GM23338 (cell line): ENCODE measurements around the gene FNDC11. TPM values are rescaled to one million over a fixed set of nuclear protein-coding genes. Genes with fewer than 3 reads are reported as not detected.

Experiments
- ATAC-seq: fragments of 200-7000 bp; cut with Tn5 transposase; 3 replicates; pipeline ENCODE4 v1.9.1; 2020
- DNase-seq: peaks from one replicate; pipeline ENCODE4 v3.0.0-alpha.2; 2015; ENCODE audit warnings: low spot score
- H2AFZ ChIP-seq: fragments of 200-600 bp; sonication (generic); 2 replicates; pipeline ENCODE4 v1.8.0; 2016; ENCODE audit warnings: antibody characterized with exemption, mild to moderate bottlenecking, moderate library complexity
- H3F3A ChIP-seq: fragments of 200-600 bp; sonication (generic); replicated peaks from 2 replicates; pipeline ENCODE4 v1.8.0; 2017; ENCODE audit warnings: antibody characterized with exemption, mixed run types, low read depth
- H3K27ac ChIP-seq: fragments of 200-600 bp; sonication (generic); 2 replicates; pipeline ENCODE4 v1.6.1; 2016; ENCODE audit warnings: low read depth
- H3K27me3 ChIP-seq: fragments of 200-600 bp; sonication (generic); 2 replicates; pipeline ENCODE4 v1.8.0; 2016; ENCODE audit warnings: mild to moderate bottlenecking, mixed run types, moderate library complexity; ENCODE audit not compliant: insufficient read depth
- H3K36me3 ChIP-seq: fragments of 200-600 bp; sonication (generic); 2 replicates; pipeline ENCODE4 v1.8.0; 2016; ENCODE audit warnings: mild to moderate bottlenecking; ENCODE audit not compliant: insufficient read depth
- H3K4me1 ChIP-seq: fragments of 200-600 bp; sonication (generic); 2 replicates; pipeline ENCODE4 v1.8.0; 2016; ENCODE audit warnings: mild to moderate bottlenecking, moderate library complexity; ENCODE audit not compliant: insufficient read depth
- H3K4me2 ChIP-seq: fragments of 200-600 bp; sonication (generic); 2 replicates; pipeline ENCODE4 v1.7.1; 2017; ENCODE audit warnings: mixed run types
- H3K4me3 ChIP-seq: fragments of 200-600 bp; sonication (generic); 2 replicates; pipeline ENCODE4 v1.6.1; 2016; ENCODE audit warnings: mixed run types
- H3K79me2 ChIP-seq: fragments of 200-600 bp; sonication (generic); replicated peaks from 2 replicates; pipeline ENCODE4 v1.8.0; 2017; ENCODE audit warnings: mild to moderate bottlenecking; ENCODE audit not compliant: insufficient read depth
- H3K9me2 ChIP-seq: fragments of 200-600 bp; sonication (generic); 2 replicates; pipeline ENCODE4 v1.8.0; 2017; ENCODE audit not compliant: insufficient read depth
- H4K20me1 ChIP-seq: fragments of 200-600 bp; sonication (generic); replicated peaks from 2 replicates; pipeline ENCODE4 v1.8.0; 2017; ENCODE audit warnings: mild to moderate bottlenecking; ENCODE audit not compliant: insufficient read depth
- H3K27ac Mint-ChIP-seq: 2 replicates; pipeline ENCODE4 v1.8.0; 2020; ENCODE audit warnings: inconsistent platforms, mild to moderate bottlenecking, moderate library complexity, mixed read lengths
- H3K27me3 Mint-ChIP-seq: 3 replicates; pipeline ENCODE4 v1.8.0; 2022; ENCODE audit warnings: low read depth, mild to moderate bottlenecking, moderate library complexity, mixed read lengths, inconsistent platforms; ENCODE audit not compliant: insufficient read depth, poor library complexity
- H3K36me3 Mint-ChIP-seq: 3 replicates; pipeline ENCODE4 v1.8.0; 2021; ENCODE audit warnings: low read depth, mild to moderate bottlenecking, inconsistent platforms, moderate library complexity, mixed read lengths
- H3K4me1 Mint-ChIP-seq: 3 replicates; pipeline ENCODE4 v1.8.0; 2020; ENCODE audit warnings: mild to moderate bottlenecking, inconsistent platforms, mixed read lengths
- H3K4me3 Mint-ChIP-seq: 3 replicates; pipeline ENCODE4 v1.8.0; 2021; ENCODE audit warnings: moderate library complexity, mild to moderate bottlenecking, inconsistent platforms, mixed read lengths
- H3K9me3 Mint-ChIP-seq: 3 replicates; pipeline ENCODE4 v1.8.0; 2020; ENCODE audit warnings: moderate library complexity, mild to moderate bottlenecking, inconsistent platforms, mixed read lengths
- CREB1 ChIP-seq: fragments of 250-450 bp; sonication (Bioruptor Pico); IDR thresholded peaks from 2 replicates; pipeline ENCODE4 v1.5.0; 2020; ENCODE audit warnings: low read depth, mild to moderate bottlenecking, moderate library complexity
- CTCF ChIP-seq, 2 experiments: fragments of 200-600 bp in 1 of 2; sonication (generic) in 1 of 2; conservative IDR thresholded peaks; 2 replicates each; pipeline versions ENCODE4 v1.5.1 to v1.6.1; 2016 to 2017; ENCODE audit warnings: antibody characterized with exemption in 2 of 2, low read depth in 2 of 2, mild to moderate bottlenecking in 2 of 2, moderate library complexity in 1 of 2
- ETS1 ChIP-seq: IDR thresholded peaks from 2 replicates; pipeline ENCODE4 v1.6.1; 2016; ENCODE audit warnings: antibody characterized with exemption
- EZH2 ChIP-seq: fragments of 200-600 bp; sonication (generic); IDR thresholded peaks from one replicate; pipeline ENCODE4 v1.8.0; 2017; ENCODE audit warnings: antibody characterized with exemption, mild to moderate bottlenecking, low read depth; ENCODE audit not compliant: unreplicated experiment
- EZH2phosphoT487 ChIP-seq: fragments of 200-600 bp; sonication (generic); IDR thresholded peaks from one replicate; pipeline ENCODE4 v1.8.1; 2018; ENCODE audit warnings: antibody characterized with exemption; ENCODE audit not compliant: unreplicated experiment
- JUNB ChIP-seq: IDR thresholded peaks from one replicate; pipeline ENCODE4 v1.6.1; 2016; ENCODE audit warnings: antibody characterized with exemption; ENCODE audit not compliant: unreplicated experiment
- NANOG ChIP-seq: IDR thresholded peaks from 2 replicates; pipeline ENCODE4 v1.6.1; 2016; ENCODE audit warnings: antibody characterized with exemption, borderline replicate concordance
- POLR2AphosphoS5 ChIP-seq: IDR thresholded peaks from 2 replicates; pipeline ENCODE4 v1.6.1; 2016; ENCODE audit warnings: antibody characterized with exemption, low read depth
- REST ChIP-seq: IDR thresholded peaks from one replicate; pipeline ENCODE4 v1.6.1; 2018; ENCODE audit warnings: antibody characterized with exemption; ENCODE audit not compliant: unreplicated experiment
- STAT1 ChIP-seq: IDR thresholded peaks from one replicate; pipeline ENCODE4 v1.6.1; 2016; ENCODE audit warnings: antibody characterized with exemption; ENCODE audit not compliant: unreplicated experiment
- ZNF331 ChIP-seq: fragments of 250-450 bp; sonication (Bioruptor Pico); IDR thresholded peaks from 2 replicates; pipeline ENCODE4 v1.5.0; 2020; ENCODE audit warnings: low read depth, mild to moderate bottlenecking, moderate library complexity
- ZNF462 ChIP-seq: fragments of 250-450 bp; sonication (Bioruptor Pico); IDR thresholded peaks from 2 replicates; pipeline ENCODE4 v1.5.0; 2020; ENCODE audit warnings: mild to moderate bottlenecking, moderate library complexity
- polyA plus RNA-seq: library from polyadenylated mRNA; unstranded; fragments of >200 nt; fragmentation: Nextera tagmentation; extraction: Ambion mirVana; gene quantifications from 2 replicates; pipeline ENCODE4 v1.2.1, GENCODE V29; 2016
- total RNA-seq: library from RNA; depleted of rRNA; stranded (reverse); fragments of >200 nt; shearing (Covaris generic); gene quantifications from 2 replicates; pipeline ENCODE4 v1.2.3, GENCODE V29; 2014

Gene FNDC11
- total and polyA plus RNA-seq, 2 experiments from 2014 or later, result 3.4 to 5.3 TPM

GRCh38 chr20:63570281-63571086 is 16.5 kb downstream of the FNDC11 start:
- ATAC-seq (no peak), DNase-seq (no peak)
- Mint-ChIP-seq H3K36me3 (no peaks in the 10 kb centered on the region), H3K27ac (no peak overlapping the region), H3K4me1 (no peaks in the 10 kb centered on the region), H3K4me3 (no peak overlapping the region), H3K27me3 (no peaks in the 10 kb centered on the region), H3K9me3 (no peaks in the 10 kb centered on the region)
- no peak overlapping the region for H3K4me2 ChIP-seq
- H3K36me3 ChIP-seq, result no peaks in the 10 kb centered on the region
- TF ChIP-seq CTCF (conservative IDR thresholded peaks at IDR 0.05; ENCODE audit: low read depth in 2 of 2) (no peak), CREB1 (no peak), EZH2phosphoT487 (no peak), POLR2AphosphoS5 (no peak), STAT1 (no peak), JUNB (no peak), REST (no peak), ZNF462 (CRISPR knock-in tag) (no peak), NANOG (no peak), ZNF331 (no peak), ETS1 (no peak), EZH2 (no peak)
- no peaks in the 10 kb centered on the region; the same call in 1 of the 2 replicates for H3K4me1 ChIP-seq
- H4K20me1 ChIP-seq, result no peaks in the 10 kb centered on the region
- H3K79me2 ChIP-seq, result no peaks in the 10 kb centered on the region
- 0 out of 2 replicates have a peak, but pooled peaks cover 7% of the 10 kb centered on the region for H3F3A ChIP-seq
- no peaks in the 10 kb centered on the region for H3K27me3 ChIP-seq
- no peak overlapping the region for H3K27ac ChIP-seq
- H3K4me3 ChIP-seq, result no peak overlapping the region
- H2AFZ ChIP-seq, result no peak overlapping the region
- no peaks in the 10 kb centered on the region for H3K9me2 ChIP-seq
